ENCODE data around the gene DIAPH3.

DNA sequence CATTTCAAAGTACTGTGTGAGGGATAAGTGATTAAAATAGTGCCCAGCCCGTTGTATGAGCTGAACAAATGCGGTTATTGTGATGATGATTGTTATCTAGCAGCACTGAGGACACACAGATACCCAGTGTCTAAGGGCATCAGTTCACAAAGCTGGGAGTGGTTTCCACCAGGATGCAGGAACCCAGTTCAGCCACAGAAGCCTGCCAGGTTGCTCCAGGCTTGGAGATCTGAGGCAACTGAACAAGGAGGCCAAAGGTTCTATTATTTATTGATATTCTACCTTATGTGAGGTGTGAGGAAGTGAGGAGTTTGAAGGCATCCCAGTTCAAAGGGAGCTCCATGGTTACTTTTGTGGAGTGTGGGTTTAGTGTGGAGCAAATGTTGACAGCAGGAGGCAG is 13.2 kb downstream of the DIAPH3 start:
- TF ChIP-seq, protein P1, sequence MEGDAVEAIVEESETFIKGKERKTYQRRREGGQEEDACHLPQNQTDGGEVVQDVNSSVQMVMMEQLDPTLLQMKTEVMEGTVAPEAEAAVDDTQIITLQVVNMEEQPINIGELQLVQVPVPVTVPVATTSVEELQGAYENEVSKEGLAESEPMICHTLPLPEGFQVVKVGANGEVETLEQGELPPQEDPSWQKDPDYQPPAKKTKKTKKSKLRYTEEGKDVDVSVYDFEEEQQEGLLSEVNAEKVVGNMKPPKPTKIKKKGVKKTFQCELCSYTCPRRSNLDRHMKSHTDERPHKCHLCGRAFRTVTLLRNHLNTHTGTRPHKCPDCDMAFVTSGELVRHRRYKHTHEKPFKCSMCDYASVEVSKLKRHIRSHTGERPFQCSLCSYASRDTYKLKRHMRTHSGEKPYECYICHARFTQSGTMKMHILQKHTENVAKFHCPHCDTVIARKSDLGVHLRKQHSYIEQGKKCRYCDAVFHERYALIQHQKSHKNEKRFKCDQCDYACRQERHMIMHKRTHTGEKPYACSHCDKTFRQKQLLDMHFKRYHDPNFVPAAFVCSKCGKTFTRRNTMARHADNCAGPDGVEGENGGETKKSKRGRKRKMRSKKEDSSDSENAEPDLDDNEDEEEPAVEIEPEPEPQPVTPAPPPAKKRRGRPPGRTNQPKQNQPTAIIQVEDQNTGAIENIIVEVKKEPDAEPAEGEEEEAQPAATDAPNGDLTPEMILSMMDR (conservative IDR thresholded peaks at IDR 0.05): no peak
- TF ChIP-seq ZFX (IDR thresholded peaks at IDR 0.05): no peak

Data from C4-2B (cell line).